Kidney (tissue), 14 donors: Measurements from ENCODE around the gene DNM3. TPM values are rescaled to one million over a fixed set of nuclear protein-coding genes. Genes with fewer than 3 reads are reported as not detected.

Source experiments
- DNase-seq, 5 donors: peaks; one replicate each; pipeline ENCODE4 v3.0.0-alpha.2; 2013 to 2020
- FAIRE-seq: peaks from 2 replicates; lab custom pipeline; 2012; peaks lifted over from hg19 to GRCh38; lab: Jason Lieb, UNC
- H3K27ac ChIP-seq, 2 donors: one replicate each; pipeline ENCODE4 v1.7.0; 2013; ENCODE audit warnings: low read depth in 2 of 2, low read length in 2 of 2, inconsistent platforms in 1 of 2
- H3K27me3 ChIP-seq: one replicate; pipeline ENCODE4 v1.7.1; 2013; ENCODE audit warnings: low read length, inconsistent platforms; ENCODE audit not compliant: control insufficient read depth, insufficient read depth
- H3K36me3 ChIP-seq, 3 donors: one replicate each; pipeline versions ENCODE4 v1.7.0 to v1.7.1; 2013; ENCODE audit warnings: low read length in 3 of 3, control low read depth in 1 of 3, inconsistent platforms in 1 of 3; ENCODE audit not compliant: insufficient read depth in 3 of 3, control insufficient read depth in 2 of 3
- H3K4me1 ChIP-seq, 3 donors: one replicate each; pipeline versions ENCODE4 v1.7.0 to v1.7.1; 2013; ENCODE audit warnings: low read length in 3 of 3, inconsistent platforms in 1 of 3, low read depth in 1 of 3; ENCODE audit not compliant: control insufficient read depth in 2 of 3, insufficient read depth in 2 of 3
- H3K4me3 ChIP-seq, 3 donors: one replicate each; pipeline versions ENCODE4 v1.7.0 to v1.8.1; 2013; ENCODE audit warnings: low read length in 3 of 3, control low read depth in 1 of 3, inconsistent platforms in 1 of 3
- H3K9ac ChIP-seq, 3 donors: one replicate each; pipeline versions ENCODE4 v1.7.0 to v1.7.1; 2013; ENCODE audit warnings: low read length in 3 of 3, control low read depth in 1 of 3, inconsistent platforms in 1 of 3
- H3K9me3 ChIP-seq, 3 donors: one replicate each; pipeline versions ENCODE4 v1.7.0 to v1.7.1; 2013; ENCODE audit warnings: low read length in 3 of 3, control low read depth in 1 of 3, inconsistent platforms in 1 of 3; ENCODE audit not compliant: control insufficient read depth in 2 of 3, insufficient read depth in 1 of 3
- intact Hi-C: fragments of 100-400 bp; cut with DNase I; formaldehyde crosslinking; loops from one replicate; pipeline ENCODE4 v1.11.1; 2022
- polyA plus RNA-seq: library from polyadenylated mRNA; stranded (reverse); fragments of 350-450 nt; fragmentation: Illumina TruSeq; extraction: RNeasy Lipid Tissue Mini Kit (QIAGEN cat#74804); gene quantifications from one replicate; pipeline ENCODE4 v1.2.3, GENCODE V29; 2014; ENCODE audit warnings: low read depth, low replicate concordance; ENCODE audit not compliant: insufficient read depth
- total RNA-seq: library from RNA; stranded (reverse); fragmentation: NEBNext Ultra II Directional; extraction: Animal tissue kit (Norgen Biotek cat#: 25700); gene quantifications from one replicate; pipeline ENCODE4 v1.2.1, GENCODE V29; 2021
- TF ChIP-seq, protein P1 (sequence below): IDR thresholded peaks from 3 replicates; pipeline ENCODE4 v1.5.1; 2012; ENCODE audit warnings: mild to moderate bottlenecking, moderate library complexity, borderline replicate concordance; ENCODE audit not compliant: insufficient read depth; ENCODE audit errors: extremely low read depth
- donor health status: control.
- donor health status: control.
- donor health status: control.
- donor health status: control.
- donor health status: control.
- donor health status: DM: yes; HTN: yes; CAD: no.
- donor health status: Normal renal cell carcinoma (clear cell type).

Gene DNM3
- total and polyA plus RNA-seq, 2 donors from 2014 or later: 5.9 to 19.1 TPM

DNA sequence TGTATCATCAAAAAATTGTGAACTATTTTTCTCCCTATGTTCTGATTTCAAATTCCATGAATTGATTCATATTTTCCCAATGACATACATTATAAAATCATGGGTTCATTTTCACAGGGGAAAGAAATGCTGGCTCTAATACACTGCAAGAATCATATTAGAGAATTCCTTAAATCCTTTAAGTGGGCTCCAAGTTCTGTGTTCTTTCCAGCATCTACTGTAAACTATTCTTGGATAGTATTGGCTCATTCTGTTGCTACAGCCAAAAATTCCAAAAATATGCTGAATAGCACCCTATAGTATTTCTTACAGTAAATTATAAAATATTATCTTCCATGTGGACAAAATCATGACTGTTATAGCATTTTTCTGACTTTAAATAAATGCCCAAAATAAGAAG is 560.2 kb downstream of the DNM3 start:
- Histone ChIP-seq H3K4me3 (no peak overlapping the region), H3K27ac (no peak overlapping the region), H3K36me3 (no peaks in the 10 kb centered on the region), H3K9me3 (no peaks in the 10 kb centered on the region), H3K9ac (no peak overlapping the region), H3K27me3 (no peaks in the 10 kb centered on the region), H3K4me1 (peaks cover 2 to 11% (median 3%) of the 10 kb centered on the region in 3 donors)
- intact Hi-C loops: no loop called here
- FAIRE-seq: no peak
- DNase-seq: no peak
- TF ChIP-seq, protein P1, sequence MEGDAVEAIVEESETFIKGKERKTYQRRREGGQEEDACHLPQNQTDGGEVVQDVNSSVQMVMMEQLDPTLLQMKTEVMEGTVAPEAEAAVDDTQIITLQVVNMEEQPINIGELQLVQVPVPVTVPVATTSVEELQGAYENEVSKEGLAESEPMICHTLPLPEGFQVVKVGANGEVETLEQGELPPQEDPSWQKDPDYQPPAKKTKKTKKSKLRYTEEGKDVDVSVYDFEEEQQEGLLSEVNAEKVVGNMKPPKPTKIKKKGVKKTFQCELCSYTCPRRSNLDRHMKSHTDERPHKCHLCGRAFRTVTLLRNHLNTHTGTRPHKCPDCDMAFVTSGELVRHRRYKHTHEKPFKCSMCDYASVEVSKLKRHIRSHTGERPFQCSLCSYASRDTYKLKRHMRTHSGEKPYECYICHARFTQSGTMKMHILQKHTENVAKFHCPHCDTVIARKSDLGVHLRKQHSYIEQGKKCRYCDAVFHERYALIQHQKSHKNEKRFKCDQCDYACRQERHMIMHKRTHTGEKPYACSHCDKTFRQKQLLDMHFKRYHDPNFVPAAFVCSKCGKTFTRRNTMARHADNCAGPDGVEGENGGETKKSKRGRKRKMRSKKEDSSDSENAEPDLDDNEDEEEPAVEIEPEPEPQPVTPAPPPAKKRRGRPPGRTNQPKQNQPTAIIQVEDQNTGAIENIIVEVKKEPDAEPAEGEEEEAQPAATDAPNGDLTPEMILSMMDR: no peak

DNA sequence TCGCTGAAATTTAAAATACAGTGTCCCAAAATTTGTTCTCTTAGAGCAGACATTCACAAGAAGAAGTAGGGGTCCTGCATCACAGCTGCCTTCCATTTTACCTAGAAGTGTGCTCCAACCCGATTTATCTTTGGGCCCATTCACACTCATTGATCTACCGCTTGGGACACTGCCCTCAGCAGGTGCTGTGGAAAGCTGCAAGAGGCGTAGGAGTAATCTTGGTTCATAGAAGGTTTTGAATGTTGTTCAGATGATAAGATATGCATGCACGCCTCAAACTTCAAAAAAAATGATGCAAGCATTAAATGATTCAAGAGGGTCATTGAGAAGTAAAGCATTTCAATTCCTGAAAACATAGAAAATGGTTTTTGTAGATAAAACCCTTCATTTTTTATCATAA is 560.6 kb downstream of the DNM3 start:
- H3K27ac ChIP-seq: no peak overlapping the region
- H3K27me3 ChIP-seq: no peaks in the 10 kb centered on the region
- H3K4me1 ChIP-seq: peaks cover 2 to 11% (median 3%) of the 10 kb centered on the region in 3 donors
- FAIRE-seq: no peak
- H3K4me3 ChIP-seq: no peak overlapping the region
- H3K9me3 ChIP-seq: no peaks in the 10 kb centered on the region
- H3K9ac ChIP-seq: no peak overlapping the region
- intact Hi-C loops: no loop called here
- TF ChIP-seq, protein P1: no peak
- DNase-seq: no peak
- H3K36me3 ChIP-seq: no peaks in the 10 kb centered on the region

DNA sequence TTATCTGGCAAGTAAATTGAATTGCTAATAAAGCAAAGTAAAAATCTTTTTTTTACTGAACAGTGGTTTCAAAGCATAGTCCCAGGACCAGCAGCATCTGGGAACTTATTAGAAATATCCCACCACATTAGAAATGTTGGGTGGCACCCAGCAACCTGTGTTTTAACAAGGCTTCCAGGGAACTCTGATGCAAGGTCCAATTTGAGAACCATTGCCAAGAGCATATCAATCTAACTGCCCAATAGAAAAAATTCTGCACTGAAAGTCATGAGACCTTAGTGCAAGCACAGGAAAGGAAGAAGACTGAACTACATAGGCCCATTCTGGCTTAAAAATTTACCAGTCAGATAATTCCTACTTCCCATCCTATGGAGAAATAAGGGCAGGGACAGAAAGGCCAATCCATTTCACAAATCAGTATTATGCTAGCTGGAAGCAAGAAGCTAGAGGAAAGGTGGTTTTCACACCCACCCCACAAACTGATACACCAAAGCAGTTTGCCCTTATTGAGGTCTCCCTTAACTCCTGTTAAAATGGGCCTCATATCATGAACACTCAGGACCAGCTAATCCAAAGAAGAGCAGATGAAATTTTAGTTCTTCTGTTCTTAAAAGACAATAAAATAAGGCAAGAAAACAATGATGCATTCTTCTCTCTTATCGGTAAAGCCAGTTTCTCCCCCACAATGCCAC is 561.7 kb downstream of the DNM3 start:
- H3K9ac ChIP-seq: no peak overlapping the region
- peaks cover 2 to 11% (median 3%) of the 10 kb centered on the region in 3 donors for H3K4me1 ChIP-seq
- H3K27me3 ChIP-seq: no peaks in the 10 kb centered on the region
- no peaks in the 10 kb centered on the region for H3K36me3 ChIP-seq
- no peak overlapping the region for H3K4me3 ChIP-seq
- H3K9me3 ChIP-seq: no peaks in the 10 kb centered on the region
- FAIRE-seq: no peak
- intact Hi-C loops: no loop called here
- H3K27ac ChIP-seq: no peak overlapping the region
- DNase-seq: no peak
- TF ChIP-seq, protein P1: no peak

DNA sequence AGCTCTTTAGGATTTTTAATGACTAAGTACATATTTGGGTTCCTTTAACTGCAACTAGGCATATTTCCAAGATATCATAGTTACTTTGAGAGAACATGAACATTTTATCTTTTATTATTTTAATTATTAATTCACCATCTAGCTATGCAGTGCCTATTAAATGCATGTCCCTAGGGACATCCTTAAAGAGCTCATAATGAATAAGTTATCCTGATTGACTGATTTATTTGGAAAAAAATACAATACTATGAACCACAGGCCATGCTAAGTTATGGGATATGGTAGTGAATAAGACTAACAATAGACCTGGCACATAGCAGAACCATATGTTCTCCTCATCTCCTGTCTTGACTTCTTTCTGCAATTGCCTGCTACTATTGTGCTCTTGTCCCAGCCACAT is 562.8 kb downstream of the DNM3 start:
- Histone ChIP-seq H3K27ac (no peak overlapping the region), H3K4me1 (peaks cover 2 to 7% (median 3%) of the 10 kb centered on the region in 3 donors), H3K9me3 (no peaks in the 10 kb centered on the region), H3K27me3 (no peaks in the 10 kb centered on the region), H3K36me3 (no peaks in the 10 kb centered on the region), H3K9ac (no peak overlapping the region), H3K4me3 (no peak overlapping the region)
- DNase-seq (no peak), FAIRE-seq (no peak)
- TF ChIP-seq, protein P1: no peak
- intact Hi-C loops: no loop called here
